ENCODE measurements around the gene TMEM131L. TPM values are rescaled to one million over a fixed set of nuclear protein-coding genes. Genes with fewer than 3 reads are reported as not detected.

The TMEM131L gene
- total and polyA plus RNA-seq, 2 donors (not counting 3 experiments of a cell fraction or from before 2014, with no cell fraction given): 7.7 to 21.2 TPM

DNA sequence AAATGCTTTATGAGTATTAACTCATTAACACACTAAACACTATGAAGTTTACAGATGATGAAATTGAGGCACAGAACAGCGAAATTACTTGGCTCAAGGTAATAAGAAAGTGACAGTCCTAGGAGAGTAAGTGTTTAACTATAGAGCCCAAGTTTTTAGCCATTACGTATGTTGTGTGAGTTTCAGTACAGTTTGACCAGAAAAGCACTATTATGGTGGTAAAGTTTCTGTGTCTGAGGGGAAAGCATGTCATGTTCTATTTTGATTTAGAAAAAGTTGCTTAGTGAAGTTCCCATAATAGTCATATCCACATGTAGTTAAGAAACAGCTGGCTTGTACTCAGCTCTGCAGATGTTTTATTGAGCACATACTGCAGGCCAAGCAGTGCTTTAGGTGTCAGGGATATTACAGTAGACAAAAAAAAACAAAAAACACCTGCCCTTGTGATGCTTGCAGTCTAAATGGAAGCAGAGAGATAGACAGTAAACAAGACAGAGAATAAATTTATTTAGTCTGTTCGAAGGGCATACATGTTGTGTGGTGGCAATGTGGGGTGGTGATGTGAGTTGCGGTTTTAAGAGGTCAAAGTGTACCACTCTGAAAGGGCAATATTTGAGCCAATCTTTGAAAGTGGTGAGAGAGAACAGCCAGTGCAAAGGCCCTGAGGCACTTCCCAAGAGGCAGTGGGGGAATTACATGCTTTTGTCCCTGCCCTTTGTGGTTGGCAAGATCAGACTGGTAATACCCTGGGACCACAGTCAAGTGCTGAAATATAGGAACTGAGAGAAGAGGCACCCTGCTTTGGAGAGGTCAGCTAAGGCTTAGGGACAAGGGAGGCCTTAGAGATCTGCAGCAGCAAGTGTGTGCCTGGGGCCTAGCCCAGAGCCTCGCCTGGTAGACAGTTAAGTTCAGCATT lies 6.2 kb downstream of the TMEM131L start:
- Histone ChIP-seq H2AFZ (ENCODE audit: low read depth, low read length) (no peak overlapping the region), H3K9me3 (replicated peaks; ENCODE audit: control insufficient read depth, insufficient read depth, low read length) (no peaks in the 10 kb centered on the region), H3K9me1 (replicated peaks; ENCODE audit: control insufficient read depth, extremely low read depth, insufficient read depth, low read length) (no peaks in the 10 kb centered on the region), H3K36me3 (ENCODE audit: control insufficient read depth in 2 of 2, extremely low read depth in 1 of 2, insufficient read depth in 2 of 2, low read length in 2 of 2) (peaks cover 0 to 3% of the 10 kb centered on the region in 2 experiments), H4K20me1 (replicated peaks; ENCODE audit: control insufficient read depth, extremely low read depth, insufficient read depth, low read length) (no peaks in the 10 kb centered on the region), H3K9ac (replicated peaks; ENCODE audit: extremely low read depth, insufficient read depth, low read length) (no peak overlapping the region), H3K27me3 (ENCODE audit: control insufficient read depth in 2 of 2, insufficient read depth in 2 of 2, low read length in 2 of 2) (no peaks in the 10 kb centered on the region), H3K4me2 (ENCODE audit: insufficient read depth, low read length) (no peak overlapping the region), H3K79me2 (ENCODE audit: control insufficient read depth, insufficient read depth, low read length) (peaks cover 19% of the 10 kb centered on the region), H3K27ac (ENCODE audit: insufficient read depth, low read depth, low read length) (no peak overlapping the region), H3K4me3 (replicated peaks in 1 of 3; ENCODE audit: insufficient read depth in 1 of 3, low read depth in 1 of 3, low read length in 3 of 3) (no peak overlapping the region), H3K4me1 (ENCODE audit: control insufficient read depth, extremely low read depth, insufficient read depth, low read length) (peaks cover 18% of the 10 kb centered on the region)
- ChIA-PET POLR2A (no interaction called here), CTCF (no interaction called here)
- TF ChIP-seq POLR2A (IDR thresholded peaks at IDR 0.05; ENCODE audit: low read depth, low read length) (no peak), GATA2 (IDR thresholded peaks at IDR 0.05; ENCODE audit: insufficient read depth, insufficient read length, low read depth, low read length) (no peak), EZH2 (IDR thresholded peaks at IDR 0.05; ENCODE audit: borderline replicate concordance, low read depth, low read length, severe bottlenecking) (no peak), FOS (IDR thresholded peaks at IDR 0.05; ENCODE audit: borderline replicate concordance, insufficient read depth, low read length) (no peak), POLR2AphosphoS5 (IDR thresholded peaks at IDR 0.05; ENCODE audit: insufficient read depth, low read depth, low read length) (no peak), JUN (IDR thresholded peaks at IDR 0.05; ENCODE audit: borderline replicate concordance, insufficient read depth, insufficient read length, low read depth) (no peak), MYC (IDR thresholded peaks at IDR 0.05; ENCODE audit: low read depth, low read length) (no peak)
- TF ChIP-seq, protein P1, sequence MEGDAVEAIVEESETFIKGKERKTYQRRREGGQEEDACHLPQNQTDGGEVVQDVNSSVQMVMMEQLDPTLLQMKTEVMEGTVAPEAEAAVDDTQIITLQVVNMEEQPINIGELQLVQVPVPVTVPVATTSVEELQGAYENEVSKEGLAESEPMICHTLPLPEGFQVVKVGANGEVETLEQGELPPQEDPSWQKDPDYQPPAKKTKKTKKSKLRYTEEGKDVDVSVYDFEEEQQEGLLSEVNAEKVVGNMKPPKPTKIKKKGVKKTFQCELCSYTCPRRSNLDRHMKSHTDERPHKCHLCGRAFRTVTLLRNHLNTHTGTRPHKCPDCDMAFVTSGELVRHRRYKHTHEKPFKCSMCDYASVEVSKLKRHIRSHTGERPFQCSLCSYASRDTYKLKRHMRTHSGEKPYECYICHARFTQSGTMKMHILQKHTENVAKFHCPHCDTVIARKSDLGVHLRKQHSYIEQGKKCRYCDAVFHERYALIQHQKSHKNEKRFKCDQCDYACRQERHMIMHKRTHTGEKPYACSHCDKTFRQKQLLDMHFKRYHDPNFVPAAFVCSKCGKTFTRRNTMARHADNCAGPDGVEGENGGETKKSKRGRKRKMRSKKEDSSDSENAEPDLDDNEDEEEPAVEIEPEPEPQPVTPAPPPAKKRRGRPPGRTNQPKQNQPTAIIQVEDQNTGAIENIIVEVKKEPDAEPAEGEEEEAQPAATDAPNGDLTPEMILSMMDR (IDR thresholded peaks at IDR 0.05; ENCODE audit: extremely low read depth in 1 of 2, insufficient read depth in 1 of 2, low read depth in 1 of 2, low read length in 2 of 2): no peak
- TF ChIP-seq, protein P2, sequence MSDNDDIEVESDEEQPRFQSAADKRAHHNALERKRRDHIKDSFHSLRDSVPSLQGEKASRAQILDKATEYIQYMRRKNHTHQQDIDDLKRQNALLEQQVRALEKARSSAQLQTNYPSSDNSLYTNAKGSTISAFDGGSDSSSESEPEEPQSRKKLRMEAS (IDR thresholded peaks at IDR 0.05; ENCODE audit: insufficient read depth, insufficient read length): no peak
- BruUV-seq (replicated peaks): no TSS peak
- intact Hi-C loops (cut with micrococcal nuclease): no loop called here
- FAIRE-seq: no peak
- no peak for DNase-seq (ENCODE audit: low read depth, low spot score)
- dilution Hi-C loops (cut with MboI; ENCODE audit: extremely low pct_ligation_motif_present, low sequenced_read_pairs): no loop called here

Data from endothelial cell of umbilical vein (primary cell).